ENCODE measurements around the gene TBX18. TPM values are rescaled to one million over a fixed set of nuclear protein-coding genes. Genes with fewer than 3 reads are reported as not detected.

Gene TBX18
- total RNA-seq, 1 experiment from 2014 or later, result 0.15 TPM

DNA sequence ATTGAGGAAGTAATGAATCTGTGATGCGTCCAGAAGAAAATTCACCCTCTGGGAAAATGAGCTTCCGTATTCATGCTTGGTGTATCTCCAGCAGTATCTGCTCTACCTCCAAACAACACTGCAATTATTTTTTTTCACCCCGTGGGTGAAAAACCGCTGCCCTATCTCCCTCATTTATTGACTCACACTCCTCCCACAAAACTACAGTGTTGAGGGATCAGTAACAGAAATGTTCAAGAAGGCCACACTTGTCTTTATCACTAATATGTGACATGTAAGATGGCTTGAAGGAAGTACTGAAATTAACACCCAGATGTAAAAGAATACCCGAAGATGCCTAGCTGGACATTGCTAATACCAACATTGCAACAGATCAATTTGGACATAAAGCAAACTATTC lies 4.9 kb upstream of the TBX18 start:
- Mint-ChIP-seq H3K4me1 (peaks cover 48% of the 10 kb centered on the region), H3K27ac (no peak overlapping the region), H3K36me3 (no peaks in the 10 kb centered on the region), H3K4me3 (peak overlapping the region; percentile 42), H3K9me3 (no peaks in the 10 kb centered on the region), H3K27me3 (ENCODE audit: low read depth) (peaks cover 100% of the 10 kb centered on the region)
- ChIA-PET POLR2A (no interaction called here), CTCF (interaction anchor here (0.7 to 1.0 kb wide), 4 partner anchors 41 to 571 kb away, joined by 3 to 5 read pairs (median 3); no protein-coding TSS in a partner anchor)
- TF ChIP-seq MXD4 (CRISPR knock-in tag; IDR thresholded peaks at IDR 0.05; ENCODE audit: borderline replicate concordance), result no peak
- no peak for TF ChIP-seq OVOL2 (CRISPR knock-in tag; IDR thresholded peaks at IDR 0.05; ENCODE audit: borderline replicate concordance)
- no peak for TF ChIP-seq NR1H2 (CRISPR knock-in tag; IDR thresholded peaks at IDR 0.05)
- TF ChIP-seq IRF2 (CRISPR knock-in tag; IDR thresholded peaks at IDR 0.05; ENCODE audit: borderline replicate concordance, low read depth), result no peak
- ATAC-seq (no peak), DNase-seq (ENCODE audit: low spot score) (no peak)

DNA sequence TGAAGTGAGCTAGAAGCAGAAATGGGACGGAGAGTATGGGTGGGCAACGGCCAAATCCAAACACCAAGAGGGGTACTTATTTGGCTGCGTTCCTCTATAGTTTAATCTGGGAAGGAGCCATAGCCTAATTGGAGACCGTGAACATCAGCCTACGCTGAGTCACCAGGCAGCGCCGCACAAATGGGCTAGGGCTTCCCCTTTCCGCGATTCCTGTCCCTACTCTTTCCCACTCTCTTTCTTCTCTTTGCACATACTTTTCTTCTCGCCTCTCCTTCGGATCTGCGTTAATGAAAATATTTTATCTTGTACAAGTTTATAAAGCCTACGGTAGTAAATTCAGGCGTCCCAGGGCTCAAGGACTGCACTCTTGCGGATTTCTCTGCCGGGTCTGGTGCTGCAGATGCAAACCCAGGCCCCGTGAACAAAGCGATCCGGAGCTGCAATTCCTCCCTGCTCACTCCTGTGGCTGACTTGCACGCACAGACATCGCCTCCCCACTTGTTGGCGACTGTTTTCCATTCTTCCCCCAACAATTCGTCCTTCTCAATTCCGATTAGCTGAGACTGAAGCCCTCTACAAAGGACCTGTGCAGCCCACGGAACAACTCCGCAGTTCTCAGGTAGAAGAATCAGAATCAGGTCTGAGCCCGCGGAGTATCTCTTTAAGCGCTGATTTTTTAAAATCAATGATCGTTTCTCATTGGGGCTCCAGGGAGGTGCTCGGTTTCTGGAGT lies 4.2 kb upstream of the TBX18 start:
- Mint-ChIP-seq H3K9me3 (no peaks in the 10 kb centered on the region), H3K4me1 (peaks cover 51% of the 10 kb centered on the region), H3K27me3 (ENCODE audit: low read depth) (peaks cover 100% of the 10 kb centered on the region), H3K4me3 (peak overlapping the region; percentile 69), H3K27ac (no peak overlapping the region), H3K36me3 (no peaks in the 10 kb centered on the region)
- ChIA-PET CTCF (interaction anchor here (0.7 to 1.0 kb wide), 3 partner anchors 40 to 346 kb away, joined by 3 to 5 read pairs (median 3); no protein-coding TSS in a partner anchor), POLR2A (no interaction called here)
- peak; percentile 64 for DNase-seq (ENCODE audit: low spot score)
- TF ChIP-seq MXD4 (CRISPR knock-in tag; IDR thresholded peaks at IDR 0.05; ENCODE audit: borderline replicate concordance), result no peak
- ATAC-seq, result peak; percentile 3

- TF ChIP-seq OVOL2 (CRISPR knock-in tag; IDR thresholded peaks at IDR 0.05; ENCODE audit: borderline replicate concordance), result no peak
- no peak for TF ChIP-seq ARID4B (CRISPR knock-in tag; IDR thresholded peaks at IDR 0.05; ENCODE audit: borderline replicate concordance)
- TF ChIP-seq TEAD4 (CRISPR knock-in tag; IDR thresholded peaks at IDR 0.05), result no peak
- no peak for TF ChIP-seq ESRRA (CRISPR knock-in tag; IDR thresholded peaks at IDR 0.05; ENCODE audit: borderline replicate concordance)
- no peak for TF ChIP-seq USF1 (CRISPR knock-in tag; IDR thresholded peaks at IDR 0.05)
- TF ChIP-seq, protein P1, sequence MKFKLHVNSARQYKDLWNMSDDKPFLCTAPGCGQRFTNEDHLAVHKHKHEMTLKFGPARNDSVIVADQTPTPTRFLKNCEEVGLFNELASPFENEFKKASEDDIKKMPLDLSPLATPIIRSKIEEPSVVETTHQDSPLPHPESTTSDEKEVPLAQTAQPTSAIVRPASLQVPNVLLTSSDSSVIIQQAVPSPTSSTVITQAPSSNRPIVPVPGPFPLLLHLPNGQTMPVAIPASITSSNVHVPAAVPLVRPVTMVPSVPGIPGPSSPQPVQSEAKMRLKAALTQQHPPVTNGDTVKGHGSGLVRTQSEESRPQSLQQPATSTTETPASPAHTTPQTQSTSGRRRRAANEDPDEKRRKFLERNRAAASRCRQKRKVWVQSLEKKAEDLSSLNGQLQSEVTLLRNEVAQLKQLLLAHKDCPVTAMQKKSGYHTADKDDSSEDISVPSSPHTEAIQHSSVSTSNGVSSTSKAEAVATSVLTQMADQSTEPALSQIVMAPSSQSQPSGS (CRISPR knock-in tag; IDR thresholded peaks at IDR 0.05; ENCODE audit: borderline replicate concordance, low read depth), result no peak
- TF ChIP-seq NFATC4 (CRISPR knock-in tag; IDR thresholded peaks at IDR 0.05), result no peak
- no peak for TF ChIP-seq KAT7 (CRISPR knock-in tag; IDR thresholded peaks at IDR 0.05; ENCODE audit: borderline replicate concordance)
- no peak for TF ChIP-seq IRF2 (CRISPR knock-in tag; IDR thresholded peaks at IDR 0.05; ENCODE audit: borderline replicate concordance, low read depth)
- TF ChIP-seq NFE2L1 (CRISPR knock-in tag; IDR thresholded peaks at IDR 0.05), result no peak
- TF ChIP-seq ZNF219 (CRISPR knock-in tag; IDR thresholded peaks at IDR 0.05; ENCODE audit: borderline replicate concordance), result no peak
- no peak for ATAC-seq
- Mint-ChIP-seq H3K9me3 (no peaks in the 10 kb centered on the region), H3K4me1 (peaks cover 50% of the 10 kb centered on the region), H3K4me3 (peak overlapping the region; percentile 65), H3K27me3 (ENCODE audit: low read depth) (peaks cover 100% of the 10 kb centered on the region), H3K36me3 (no peaks in the 10 kb centered on the region), H3K27ac (no peak overlapping the region)
- no peak for DNase-seq (ENCODE audit: low spot score)
- CTCF ChIA-PET, result interaction anchor here (1.2 to 1.9 kb wide), 2 partner anchors 12 to 345 kb away, joined by 4 read pairs; no protein-coding TSS in a partner anchor
- POLR2A ChIA-PET, result no interaction called here
These were observed 3.3 kb upstream of the TBX18 start for GRCh38 chr6:84767526-84768201.

Data from WTC11 (cell line).